ENCODE measurements around the gene KASH5.

KASH5 gene

GRCh38 chr19:49390131-49390928 is 2.3 kb downstream of the KASH5 start:
- Histone ChIP-seq H2AFZ (no peak overlapping the region), H3K36me3 (ENCODE audit: control insufficient read depth, insufficient read depth, low read length) (no peaks in the 10 kb centered on the region), H3K4me1 (no peaks in the 10 kb centered on the region), H3K9me3 (ENCODE audit: control insufficient read depth, low read length) (no peaks in the 10 kb centered on the region), H3K4me2 (ENCODE audit: low read length) (no peak overlapping the region), H3K9ac (no peak overlapping the region), H3K27me3 (ENCODE audit: control insufficient read depth, insufficient read depth, low read length) (no peaks in the 10 kb centered on the region), H3K79me2 (no peaks in the 10 kb centered on the region), H3K4me3 (ENCODE audit: low read depth, low read length) (no peak overlapping the region), H3K27ac (no peak overlapping the region)
- no peak for TF ChIP-seq CTCF (IDR thresholded peaks at IDR 0.05)

GRCh38 chr19:49390929-49391359 is 2.9 kb downstream of the KASH5 start:
- Histone ChIP-seq H3K36me3 (ENCODE audit: control insufficient read depth, insufficient read depth, low read length) (no peaks in the 10 kb centered on the region), H3K27ac (no peak overlapping the region), H3K4me2 (ENCODE audit: low read length) (no peak overlapping the region), H3K9ac (no peak overlapping the region), H3K4me1 (no peaks in the 10 kb centered on the region), H2AFZ (no peak overlapping the region), H3K9me3 (ENCODE audit: control insufficient read depth, low read length) (no peaks in the 10 kb centered on the region), H3K4me3 (ENCODE audit: low read depth, low read length) (no peak overlapping the region), H3K79me2 (no peaks in the 10 kb centered on the region), H3K27me3 (ENCODE audit: control insufficient read depth, insufficient read depth, low read length) (no peaks in the 10 kb centered on the region)
- no peak for TF ChIP-seq CTCF (IDR thresholded peaks at IDR 0.05)

- no peak overlapping the region for H3K27ac ChIP-seq
- H2AFZ ChIP-seq, result no peak overlapping the region
- H3K4me2 ChIP-seq (ENCODE audit: low read length), result no peak overlapping the region
- H3K27me3 ChIP-seq (ENCODE audit: control insufficient read depth, insufficient read depth, low read length), result no peaks in the 10 kb centered on the region
- H3K4me3 ChIP-seq (ENCODE audit: low read depth, low read length), result no peak overlapping the region
- no peaks in the 10 kb centered on the region for H3K4me1 ChIP-seq
- no peak overlapping the region for H3K9ac ChIP-seq
- H3K9me3 ChIP-seq (ENCODE audit: control insufficient read depth, low read length), result no peaks in the 10 kb centered on the region
- H3K36me3 ChIP-seq (ENCODE audit: control insufficient read depth, insufficient read depth, low read length), result no peaks in the 10 kb centered on the region
- peak; percentile 94 for TF ChIP-seq CTCF (IDR thresholded peaks at IDR 0.05)
- H3K79me2 ChIP-seq, result no peaks in the 10 kb centered on the region
These were observed 3.7 kb downstream of the KASH5 start for GRCh38 chr19:49391581-49392399.

- H3K4me3 ChIP-seq (ENCODE audit: low read depth, low read length), result no peak overlapping the region
- no peaks in the 10 kb centered on the region for H3K27me3 ChIP-seq (ENCODE audit: control insufficient read depth, insufficient read depth, low read length)
- no peak overlapping the region for H3K9ac ChIP-seq
- H2AFZ ChIP-seq, result no peak overlapping the region
- no peaks in the 10 kb centered on the region for H3K79me2 ChIP-seq
- no peak overlapping the region for H3K4me2 ChIP-seq (ENCODE audit: low read length)
- H3K9me3 ChIP-seq (ENCODE audit: control insufficient read depth, low read length), result no peaks in the 10 kb centered on the region
- no peaks in the 10 kb centered on the region for H3K36me3 ChIP-seq (ENCODE audit: control insufficient read depth, insufficient read depth, low read length)
- H3K27ac ChIP-seq, result no peak overlapping the region
- peaks cover 10% of the 10 kb centered on the region for H3K4me1 ChIP-seq
- no peak for TF ChIP-seq CTCF (IDR thresholded peaks at IDR 0.05)
These were observed 5.8 kb downstream of the KASH5 start for GRCh38 chr19:49393881-49394280.
